Measurements from ENCODE around the gene GNGT1. TPM values are rescaled to one million over a fixed set of nuclear protein-coding genes. Genes with fewer than 3 reads are reported as not detected.

GNGT1 gene
- polyA plus RNA-seq (2012; ENCODE audit: missing spikeins) = not detected

DNA sequence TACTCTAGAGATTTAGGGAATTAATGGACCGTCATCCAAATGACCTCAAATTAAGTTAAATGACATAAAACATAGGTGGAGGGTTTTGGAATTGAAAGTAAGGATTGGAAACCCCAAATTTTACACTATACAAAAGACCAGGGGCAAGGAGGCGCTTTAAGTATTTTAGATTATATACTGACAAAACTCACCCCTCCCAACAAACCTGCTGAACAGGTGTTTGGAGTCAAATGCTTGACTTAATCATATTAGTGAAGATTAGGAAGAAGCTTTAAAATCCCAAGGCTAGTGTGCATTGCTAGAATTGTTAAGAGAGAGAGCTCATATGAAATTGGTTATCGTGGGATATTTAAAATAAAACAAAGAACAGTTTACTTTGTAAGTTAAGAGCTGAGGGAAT, at the start of gene GNGT1:
TSS of gene GNGT1 (plus strand) at position 301 of the 400 bp plus-strand sequence. CDS start 180 bp downstream, outside the sequence.
- FAIRE-seq (no peak), DNase-seq (ENCODE audit: insufficient read length) (no peak)
- TF ChIP-seq TAF1 (IDR thresholded peaks at IDR 0.05; ENCODE audit: borderline replicate concordance, low read depth, low read length) = no peak
- TF ChIP-seq POLR2A (IDR thresholded peaks at IDR 0.05; ENCODE audit: low read depth, low read length) = no peak
- TF ChIP-seq POLR2AphosphoS5 (IDR thresholded peaks at IDR 0.05; ENCODE audit: low read depth, low read length) = no peak

DNA sequence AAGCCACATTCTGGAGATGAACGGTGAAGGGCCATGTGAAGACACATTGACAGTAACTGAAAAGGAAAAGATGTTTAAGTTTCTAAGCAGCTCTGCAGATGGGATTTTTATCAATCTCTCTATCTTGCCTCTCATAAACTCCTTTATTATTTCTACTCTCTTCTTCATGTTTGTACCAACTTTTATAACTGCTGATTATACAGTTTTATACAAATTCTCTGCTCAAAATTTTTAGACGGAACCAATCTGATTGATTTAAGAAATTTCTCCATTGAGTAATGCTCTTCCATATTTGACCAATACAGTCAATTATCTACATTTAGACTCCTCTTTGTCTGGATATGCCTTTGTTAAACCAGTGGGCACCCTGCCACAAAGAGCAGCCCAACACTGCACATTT, 47.5 kb upstream of the GNGT1 start:
- DNase-seq (ENCODE audit: insufficient read length) (no peak), FAIRE-seq (no peak)
- no peak for TF ChIP-seq TAF1 (IDR thresholded peaks at IDR 0.05; ENCODE audit: borderline replicate concordance, low read depth, low read length)
- no peak for TF ChIP-seq POLR2AphosphoS5 (IDR thresholded peaks at IDR 0.05; ENCODE audit: low read depth, low read length)
- no peak for TF ChIP-seq POLR2A (IDR thresholded peaks at IDR 0.05; ENCODE audit: low read depth, low read length)

DNA sequence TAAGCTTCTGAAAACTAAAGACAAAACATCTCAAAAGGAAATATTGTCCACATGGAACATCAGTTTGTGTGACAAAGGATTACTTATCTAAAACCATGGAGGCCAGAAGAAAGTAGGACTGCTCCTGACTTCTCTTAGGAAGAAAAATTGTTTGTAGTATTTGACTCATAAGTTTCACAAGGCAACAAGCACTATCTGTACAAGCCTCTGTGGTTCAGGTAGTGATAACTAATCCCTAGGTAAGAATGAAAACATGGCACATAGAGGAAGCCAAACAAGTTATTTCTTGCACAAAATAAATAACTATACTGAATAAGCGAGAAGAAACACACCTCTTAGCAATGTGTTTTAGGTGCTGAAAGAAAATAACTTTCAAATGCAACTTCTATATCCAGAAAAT, 46.1 kb upstream of the GNGT1 start:
- FAIRE-seq (no peak), DNase-seq (ENCODE audit: insufficient read length) (no peak)
- TF ChIP-seq TAF1 (IDR thresholded peaks at IDR 0.05; ENCODE audit: borderline replicate concordance, low read depth, low read length) = no peak
- no peak for TF ChIP-seq POLR2AphosphoS5 (IDR thresholded peaks at IDR 0.05; ENCODE audit: low read depth, low read length)
- no peak for TF ChIP-seq POLR2A (IDR thresholded peaks at IDR 0.05; ENCODE audit: low read depth, low read length)

DNA sequence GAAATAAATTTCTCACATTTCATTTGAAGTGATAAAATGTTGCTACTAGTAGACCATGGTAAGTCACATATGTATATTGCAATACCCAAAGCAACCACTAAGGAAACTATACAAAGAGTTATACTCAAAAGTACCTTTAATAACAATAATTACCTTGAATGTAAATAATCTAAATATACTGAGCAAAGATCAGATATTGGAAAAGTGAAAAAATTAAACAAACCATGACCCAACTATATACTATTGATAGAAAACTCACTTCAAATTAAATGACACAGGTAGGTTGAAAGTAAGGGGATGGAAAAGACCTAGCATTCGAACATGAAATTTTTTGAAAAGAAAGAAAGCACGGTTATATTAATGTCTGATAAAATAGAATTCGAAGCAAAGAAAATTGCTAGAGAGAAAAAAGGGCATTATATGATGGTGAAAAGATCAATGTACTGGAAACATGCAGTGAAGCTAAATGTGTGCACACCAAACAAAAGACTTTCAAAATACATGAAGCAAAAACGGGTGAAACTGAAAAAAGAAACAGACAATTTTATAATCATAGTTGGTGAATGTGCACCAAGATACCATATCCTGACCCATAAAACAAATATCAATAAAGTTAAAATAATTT, 44.9 kb upstream of the GNGT1 start:
- TF ChIP-seq TAF1 (IDR thresholded peaks at IDR 0.05; ENCODE audit: borderline replicate concordance, low read depth, low read length) = no peak
- no peak for TF ChIP-seq POLR2A (IDR thresholded peaks at IDR 0.05; ENCODE audit: low read depth, low read length)
- no peak for TF ChIP-seq POLR2AphosphoS5 (IDR thresholded peaks at IDR 0.05; ENCODE audit: low read depth, low read length)
- DNase-seq (ENCODE audit: insufficient read length) (no peak), FAIRE-seq (no peak)

DNA sequence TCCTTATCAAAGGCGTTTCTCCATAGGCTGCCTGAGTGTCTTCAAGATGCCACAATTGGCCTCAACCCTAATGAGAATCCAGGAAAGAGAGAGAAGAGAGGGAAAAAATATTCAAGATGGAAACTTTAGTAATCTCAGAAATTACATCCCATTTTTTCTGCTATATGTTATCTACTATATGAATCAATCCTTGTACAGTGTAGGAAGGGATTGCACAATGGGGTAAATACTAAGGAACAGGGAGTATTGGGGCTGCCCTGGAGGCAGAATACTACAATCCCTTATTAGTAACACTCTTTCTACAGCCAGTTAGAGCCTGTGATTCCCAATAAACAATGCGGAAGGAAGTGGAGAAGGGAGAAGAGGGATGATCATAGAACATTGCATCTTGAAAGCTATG, 43.7 kb upstream of the GNGT1 start:
- DNase-seq (ENCODE audit: insufficient read length) = no peak
- FAIRE-seq = no peak
- TF ChIP-seq TAF1 (IDR thresholded peaks at IDR 0.05; ENCODE audit: borderline replicate concordance, low read depth, low read length) (no peak), POLR2A (IDR thresholded peaks at IDR 0.05; ENCODE audit: low read depth, low read length) (no peak), POLR2AphosphoS5 (IDR thresholded peaks at IDR 0.05; ENCODE audit: low read depth, low read length) (no peak)

DNA sequence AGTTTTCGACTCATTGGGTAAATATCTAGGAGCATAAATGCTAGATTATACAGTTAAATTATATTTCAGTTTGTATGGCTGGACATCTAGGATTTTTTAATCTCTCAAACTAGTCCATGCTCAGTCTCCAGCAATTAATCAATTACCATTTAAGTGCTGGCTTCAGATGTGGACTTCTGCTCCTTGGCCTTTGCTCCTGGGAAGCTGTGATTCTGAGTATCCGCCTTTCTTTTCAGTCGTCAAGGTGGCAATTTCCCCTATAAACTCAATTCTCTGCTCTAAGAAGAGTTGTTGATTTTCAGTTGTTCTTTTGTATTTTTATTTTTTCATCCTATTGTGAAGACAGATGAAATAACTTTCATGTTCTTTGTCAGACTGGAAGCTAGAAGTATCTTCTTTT, 39.5 kb upstream of the GNGT1 start:
- DNase-seq (ENCODE audit: insufficient read length) (no peak), FAIRE-seq (no peak)
- TF ChIP-seq POLR2AphosphoS5 (IDR thresholded peaks at IDR 0.05; ENCODE audit: low read depth, low read length) = no peak

DNA sequence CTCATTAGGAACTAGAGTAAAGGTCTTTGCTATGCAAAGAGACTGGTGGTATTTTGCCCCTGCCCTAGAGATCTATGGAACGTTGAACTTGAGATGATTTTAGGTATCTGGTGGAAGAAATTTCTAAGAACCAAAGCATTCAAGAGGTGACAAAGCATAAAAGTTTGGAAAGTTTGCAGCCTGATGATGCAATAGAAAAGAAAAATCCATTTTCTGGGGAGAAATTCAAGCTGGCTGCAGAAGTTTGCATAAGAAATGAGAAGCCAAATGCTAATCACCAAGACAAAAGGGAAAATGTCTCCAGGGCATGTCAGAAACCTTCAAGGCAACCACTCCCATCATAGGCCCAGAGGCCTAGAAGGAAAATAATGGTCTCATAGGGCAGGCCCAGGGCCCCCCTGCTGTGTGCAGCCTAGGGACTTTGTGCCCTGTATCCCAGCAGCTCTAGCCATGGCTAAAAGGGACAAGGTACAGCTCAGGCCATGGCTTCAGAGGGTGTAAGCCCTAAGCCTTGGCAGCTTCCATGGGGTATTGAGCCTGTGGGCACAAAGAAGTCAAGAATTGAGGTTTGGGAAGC, 32.3 kb upstream of the GNGT1 start:
- FAIRE-seq = no peak

DNA sequence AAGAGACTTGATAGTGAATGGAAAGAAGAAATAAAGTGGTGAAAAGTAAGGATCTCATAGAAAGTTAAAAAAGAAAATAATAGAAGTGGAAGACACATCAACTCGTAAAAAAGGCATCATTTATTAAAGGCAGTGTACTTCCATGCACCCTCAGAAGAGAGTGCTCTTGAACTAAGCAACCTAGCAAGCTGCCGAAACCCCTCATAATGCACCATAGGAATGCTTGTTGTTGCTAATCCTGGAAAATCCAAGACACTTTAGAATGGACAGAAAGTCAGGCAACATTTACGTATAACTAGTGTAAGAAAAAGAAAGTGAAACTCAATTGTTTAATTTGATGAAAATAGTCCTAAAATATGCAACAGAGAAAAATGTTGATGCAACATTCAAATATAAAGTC, 28.6 kb upstream of the GNGT1 start:
- DNase-seq (ENCODE audit: insufficient read length) (no peak), FAIRE-seq (no peak)
- TF ChIP-seq POLR2A (IDR thresholded peaks at IDR 0.05; ENCODE audit: low read depth, low read length) = no peak

More for the DNA sequence above, 32.3 kb upstream of the GNGT1 start:
- no peak for DNase-seq (ENCODE audit: insufficient read length)
- TF ChIP-seq TAF1 (IDR thresholded peaks at IDR 0.05; ENCODE audit: borderline replicate concordance, low read depth, low read length) (no peak), POLR2AphosphoS5 (IDR thresholded peaks at IDR 0.05; ENCODE audit: low read depth, low read length) (no peak), POLR2A (IDR thresholded peaks at IDR 0.05; ENCODE audit: low read depth, low read length) (no peak)

DNA sequence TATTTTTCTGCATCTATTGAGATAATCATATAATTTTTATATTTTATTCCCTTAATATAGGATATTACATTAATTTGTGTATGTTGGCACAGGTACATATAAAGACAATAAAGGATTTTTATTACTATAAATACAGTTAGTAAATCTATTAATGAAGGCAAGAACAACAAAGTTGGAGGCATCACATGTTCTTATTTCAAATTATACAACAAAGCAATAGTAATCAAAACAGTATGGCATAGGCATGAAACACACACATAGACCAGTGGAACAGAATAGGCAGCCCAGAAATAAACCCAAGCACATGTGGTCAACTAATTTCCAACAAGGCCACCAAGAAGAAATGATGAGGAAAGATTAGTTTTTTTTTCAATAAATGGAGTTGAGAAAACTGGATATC, 27.0 kb upstream of the GNGT1 start:
- DNase-seq (ENCODE audit: insufficient read length) (no peak), FAIRE-seq (no peak)
- TF ChIP-seq TAF1 (IDR thresholded peaks at IDR 0.05; ENCODE audit: borderline replicate concordance, low read depth, low read length) (no peak), POLR2A (IDR thresholded peaks at IDR 0.05; ENCODE audit: low read depth, low read length) (no peak), POLR2AphosphoS5 (IDR thresholded peaks at IDR 0.05; ENCODE audit: low read depth, low read length) (no peak)

DNA sequence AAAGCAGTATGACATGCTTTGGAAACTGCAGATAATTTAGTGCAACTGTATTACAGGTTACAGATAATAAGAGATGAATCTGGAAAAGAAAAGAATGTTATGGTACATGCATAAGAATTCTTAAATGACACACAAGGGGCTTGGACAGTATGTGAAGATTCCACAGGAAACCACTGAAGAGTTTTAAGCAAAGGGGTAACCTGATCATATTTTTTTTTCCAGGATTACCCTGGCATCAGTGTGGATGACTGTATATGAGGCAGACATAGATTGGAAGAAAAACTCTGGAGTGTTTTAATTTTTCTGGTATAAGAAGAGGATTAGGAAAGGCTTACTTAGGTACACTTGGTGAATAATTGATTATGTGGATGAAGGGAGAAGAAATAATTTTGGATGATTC, 23.9 kb upstream of the GNGT1 start:
- DNase-seq (ENCODE audit: insufficient read length) = no peak
- no peak for FAIRE-seq
- no peak for TF ChIP-seq TAF1 (IDR thresholded peaks at IDR 0.05; ENCODE audit: borderline replicate concordance, low read depth, low read length)
- TF ChIP-seq POLR2A (IDR thresholded peaks at IDR 0.05; ENCODE audit: low read depth, low read length) = no peak
- no peak for TF ChIP-seq POLR2AphosphoS5 (IDR thresholded peaks at IDR 0.05; ENCODE audit: low read depth, low read length)

DNA sequence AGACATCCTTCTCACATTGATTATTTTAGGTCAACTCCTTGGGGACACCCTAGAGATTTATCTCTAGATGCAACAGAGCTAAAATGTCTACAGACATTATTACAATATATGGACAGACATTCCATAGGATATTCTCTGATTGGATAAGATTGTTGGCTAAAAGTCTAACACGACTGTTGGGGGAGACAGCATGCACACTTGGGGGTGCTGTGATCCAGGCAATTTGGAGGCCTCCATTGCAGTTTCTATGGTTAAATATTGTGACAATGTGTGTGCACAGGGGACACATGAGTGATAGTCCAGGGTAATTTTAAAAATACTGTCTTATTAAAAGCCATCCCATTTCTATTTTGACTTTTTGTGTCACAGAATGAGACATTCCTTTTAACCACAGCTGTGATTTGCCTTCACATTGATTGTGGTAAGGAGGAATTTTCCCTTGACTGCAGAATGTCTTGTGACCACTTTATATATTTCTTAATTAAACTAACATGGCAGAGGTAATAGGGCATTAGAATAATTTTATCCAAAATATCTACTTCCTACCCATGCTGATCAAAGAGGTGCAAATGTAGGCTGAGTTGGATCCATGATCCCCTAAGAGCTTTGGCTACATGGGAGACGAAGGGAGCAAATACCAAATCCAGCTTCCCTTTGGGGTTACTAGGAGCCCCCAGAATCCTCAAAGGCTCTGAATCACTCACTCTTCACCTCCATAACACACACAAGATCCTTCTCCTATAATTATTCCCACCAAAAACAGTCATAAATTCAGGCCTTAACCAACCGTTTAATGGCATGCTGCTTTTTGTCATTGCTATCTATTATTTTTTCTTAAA, 23.1 kb upstream of the GNGT1 start:
- FAIRE-seq (no peak), DNase-seq (ENCODE audit: insufficient read length) (no peak)
- TF ChIP-seq POLR2AphosphoS5 (IDR thresholded peaks at IDR 0.05; ENCODE audit: low read depth, low read length) = no peak
- no peak for TF ChIP-seq POLR2A (IDR thresholded peaks at IDR 0.05; ENCODE audit: low read depth, low read length)
- TF ChIP-seq TAF1 (IDR thresholded peaks at IDR 0.05; ENCODE audit: borderline replicate concordance, low read depth, low read length) = no peak

DNA sequence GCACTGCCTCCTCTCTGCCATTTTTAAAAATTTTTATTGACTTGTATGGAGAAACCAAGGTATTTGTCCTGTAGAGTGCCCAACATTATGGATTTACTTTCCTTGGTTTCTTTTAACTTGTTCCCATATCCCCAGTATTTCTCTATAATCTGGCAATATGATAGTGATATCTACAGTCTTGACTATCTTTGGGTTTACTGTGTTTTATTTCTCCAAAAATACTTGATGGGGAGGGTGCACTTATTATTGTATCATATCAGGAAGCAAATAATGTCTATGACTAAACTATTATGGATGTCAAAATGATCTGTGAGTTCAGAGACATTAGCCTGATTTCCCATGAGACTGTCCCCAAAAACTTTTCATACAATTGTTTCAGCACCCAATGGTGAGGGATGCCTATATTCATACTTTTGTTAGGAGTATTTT, 22.4 kb upstream of the GNGT1 start:
- TF ChIP-seq POLR2A (IDR thresholded peaks at IDR 0.05; ENCODE audit: low read depth, low read length) (no peak), POLR2AphosphoS5 (IDR thresholded peaks at IDR 0.05; ENCODE audit: low read depth, low read length) (no peak)
- DNase-seq (ENCODE audit: insufficient read length) (no peak), FAIRE-seq (no peak)
